GM19328 (cell line): ENCODE results near the gene SNX17.

Experiments used
- ATAC-seq: cut with Tn5 transposase; IDR thresholded peaks from one replicate; pipeline ENCODE4 v1.9.1; 2021; ENCODE audit warnings: mild to moderate bottlenecking, moderate library complexity; ENCODE audit not compliant: unreplicated experiment

SNX17 gene

DNA sequence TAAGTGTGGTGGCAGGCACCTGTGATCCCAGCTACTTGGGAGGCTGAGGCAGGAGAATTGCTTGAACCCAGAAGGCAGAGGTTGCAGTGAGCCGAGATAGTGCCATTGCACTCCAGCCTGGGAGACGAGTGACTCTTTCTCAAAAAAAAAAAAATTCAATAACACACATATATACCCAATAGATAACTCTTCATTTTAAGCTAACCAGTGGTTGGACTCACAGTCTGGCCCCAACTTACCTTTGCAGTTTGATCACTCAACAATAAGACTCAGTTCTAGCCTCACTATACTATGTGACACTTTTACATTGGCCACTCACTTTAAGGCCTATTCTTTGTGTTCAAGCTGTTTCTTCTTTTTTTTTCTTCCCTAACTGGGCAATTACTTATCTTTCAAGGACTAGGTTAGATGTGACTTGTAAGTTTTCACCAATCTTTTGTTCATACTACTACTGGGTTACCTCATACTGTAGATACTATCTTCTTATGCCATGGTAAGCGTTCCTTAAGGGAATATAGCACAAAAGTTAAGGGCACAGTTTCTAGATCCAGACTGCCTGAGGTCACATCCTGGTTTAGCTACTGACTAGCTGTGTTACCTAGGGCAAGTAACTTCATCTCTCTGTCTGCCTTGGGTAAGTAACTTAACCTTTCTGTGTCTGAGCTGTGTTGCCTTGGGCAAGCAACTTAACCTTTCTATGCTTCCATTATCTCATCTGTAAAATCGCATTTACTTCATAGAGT is 7.6 kb upstream of the SNX17 start:
- no peak for ATAC-seq

DNA sequence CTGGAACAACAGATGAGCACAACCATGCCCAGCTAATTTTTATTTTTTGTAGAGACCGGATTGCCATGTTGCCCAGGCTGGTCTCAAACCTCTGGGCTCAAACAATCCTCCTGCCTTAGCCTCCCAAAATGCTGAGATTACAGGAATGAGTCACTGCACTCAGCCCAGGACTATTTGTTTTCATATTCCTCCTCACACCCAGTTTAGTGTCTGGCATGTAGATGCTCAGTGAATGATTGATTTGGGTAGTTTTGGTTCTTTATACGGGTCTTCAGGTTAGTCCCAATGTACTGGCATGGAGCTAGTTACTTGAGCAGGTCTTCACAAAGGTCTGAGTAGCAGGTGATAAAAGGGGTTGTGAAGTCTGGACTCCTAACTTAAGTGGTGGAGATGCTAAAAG is 6.5 kb upstream of the SNX17 start:
- ATAC-seq = no peak

DNA sequence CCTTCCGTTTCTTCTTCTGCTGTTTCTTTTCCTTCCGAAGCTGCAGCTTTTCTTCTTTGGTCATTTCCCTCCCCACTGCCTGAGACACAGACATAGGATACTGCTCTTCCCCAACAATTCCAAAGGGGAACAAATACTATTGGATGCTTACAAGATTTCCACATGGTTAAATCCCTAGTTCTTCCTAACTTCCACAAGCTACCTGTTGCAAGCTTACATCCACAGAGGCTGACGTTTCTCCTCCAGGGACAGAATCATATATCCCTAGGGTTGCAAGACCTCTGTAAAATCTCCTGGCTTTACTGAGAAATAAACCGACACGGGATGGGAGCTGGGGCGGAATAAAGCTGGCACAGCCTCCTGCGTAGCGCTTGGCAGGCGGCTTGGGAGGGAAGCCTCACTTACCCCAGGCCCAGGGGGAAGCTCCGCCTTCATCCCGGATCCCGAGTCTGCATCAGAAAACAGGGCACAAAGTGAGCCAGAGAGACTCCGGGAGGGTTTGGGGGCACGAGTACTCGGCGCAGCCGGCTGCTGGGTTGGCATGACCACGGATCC is 868 bp upstream of the SNX17 start:
- no peak for ATAC-seq

DNA sequence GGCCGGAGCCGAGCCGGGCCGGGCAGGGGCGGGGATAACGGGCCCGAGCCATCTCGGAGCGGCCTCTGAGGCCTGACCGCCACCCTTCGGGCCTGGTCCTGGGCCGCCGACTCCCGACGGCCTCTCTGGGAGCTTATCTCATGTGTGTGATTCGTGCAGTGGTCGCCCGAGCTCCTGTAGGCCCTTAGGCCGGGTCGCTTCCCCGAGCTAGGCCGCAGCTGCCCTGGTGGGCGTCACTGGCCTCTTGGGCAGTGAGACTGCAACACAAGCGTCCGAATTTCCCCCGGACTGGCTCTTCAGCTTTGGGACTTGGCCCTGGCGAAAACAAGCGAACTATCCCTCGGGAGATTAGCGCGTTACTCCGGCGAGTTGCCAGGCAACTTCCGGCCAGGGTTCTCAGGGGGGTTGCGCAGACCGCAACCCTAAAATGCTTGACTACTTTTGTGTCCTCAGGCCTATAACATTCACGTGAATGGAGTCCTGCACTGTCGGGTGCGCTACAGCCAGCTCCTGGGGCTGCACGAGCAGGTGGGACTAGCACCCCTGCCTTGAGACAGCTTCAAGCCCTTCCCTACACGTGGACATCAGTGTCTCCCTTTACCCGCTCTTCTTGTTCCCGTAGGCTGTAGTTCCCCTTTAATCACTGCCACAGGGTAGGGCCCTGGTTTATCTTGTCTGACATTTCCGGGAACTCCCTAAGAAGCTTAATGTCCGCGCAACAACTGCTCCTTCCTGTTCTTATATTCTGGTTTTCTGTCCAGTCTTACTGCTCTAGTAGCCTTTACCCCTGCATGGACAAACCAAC is 602 bp downstream of the SNX17 start:
- ATAC-seq = peak; percentile 8

DNA sequence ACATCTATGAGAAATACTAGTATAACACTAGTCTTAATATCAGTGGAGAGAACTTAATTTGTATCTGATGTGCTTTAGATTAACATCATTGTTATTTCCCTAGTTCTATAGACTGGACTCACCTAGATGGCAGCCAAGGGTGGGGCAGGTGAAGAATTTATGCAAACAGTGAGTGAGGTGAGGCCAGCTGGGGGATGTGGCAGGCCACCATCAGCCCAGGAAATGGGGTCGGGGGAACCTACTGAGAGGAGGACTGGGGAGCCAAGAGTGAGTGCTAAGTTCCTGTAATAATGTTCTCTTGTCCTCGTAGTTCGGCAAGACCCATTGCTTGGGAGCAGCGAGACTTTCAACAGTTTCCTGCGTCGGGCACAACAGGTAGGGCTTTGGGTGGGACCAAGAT is 2.5 kb downstream of the SNX17 start:
- ATAC-seq = no peak

DNA sequence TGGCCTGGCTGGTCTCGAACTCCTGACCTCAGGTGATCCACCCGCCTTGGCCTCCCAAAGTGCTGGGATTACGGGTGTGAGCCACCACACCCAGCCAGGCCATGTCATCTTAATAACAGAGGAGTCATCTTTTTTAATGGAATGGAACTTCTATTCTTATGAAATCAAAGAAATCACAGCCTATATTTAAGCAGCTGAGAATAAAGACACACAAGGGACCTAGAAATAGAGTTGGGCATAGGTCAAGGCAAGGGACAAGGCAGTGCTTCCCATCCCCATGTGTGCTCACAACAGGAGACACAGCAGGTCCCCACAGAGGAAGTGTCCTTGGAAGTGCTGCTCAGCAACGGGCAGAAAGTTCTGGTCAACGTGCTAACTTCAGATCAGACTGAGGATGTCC is 3.2 kb downstream of the SNX17 start:
- ATAC-seq = no peak

DNA sequence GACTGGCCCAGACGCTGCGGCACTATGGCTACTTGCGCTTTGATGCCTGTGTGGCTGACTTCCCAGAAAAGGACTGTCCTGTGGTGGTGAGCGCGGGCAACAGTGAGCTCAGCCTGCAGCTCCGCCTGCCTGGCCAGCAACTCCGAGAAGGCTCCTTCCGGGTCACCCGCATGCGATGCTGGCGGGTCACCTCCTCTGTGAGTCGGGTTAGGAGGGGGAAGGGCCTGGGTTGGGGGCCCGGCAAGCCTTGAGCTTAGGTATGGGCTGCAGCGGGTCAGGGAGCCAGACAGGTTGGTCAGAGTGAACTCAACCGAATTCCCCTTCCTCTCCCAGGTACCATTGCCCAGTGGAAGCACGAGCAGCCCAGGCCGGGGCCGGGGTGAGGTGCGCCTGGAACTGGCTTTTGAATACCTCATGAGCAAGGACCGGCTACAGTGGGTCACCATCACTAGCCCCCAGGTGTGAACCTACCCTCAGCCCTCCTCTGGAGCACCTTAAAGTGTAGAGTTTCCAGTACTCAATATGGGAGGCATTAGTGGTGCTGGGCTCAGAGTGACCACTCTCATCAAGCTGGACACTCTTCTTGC is 5.2 kb downstream of the SNX17 start:
- ATAC-seq = no peak

DNA sequence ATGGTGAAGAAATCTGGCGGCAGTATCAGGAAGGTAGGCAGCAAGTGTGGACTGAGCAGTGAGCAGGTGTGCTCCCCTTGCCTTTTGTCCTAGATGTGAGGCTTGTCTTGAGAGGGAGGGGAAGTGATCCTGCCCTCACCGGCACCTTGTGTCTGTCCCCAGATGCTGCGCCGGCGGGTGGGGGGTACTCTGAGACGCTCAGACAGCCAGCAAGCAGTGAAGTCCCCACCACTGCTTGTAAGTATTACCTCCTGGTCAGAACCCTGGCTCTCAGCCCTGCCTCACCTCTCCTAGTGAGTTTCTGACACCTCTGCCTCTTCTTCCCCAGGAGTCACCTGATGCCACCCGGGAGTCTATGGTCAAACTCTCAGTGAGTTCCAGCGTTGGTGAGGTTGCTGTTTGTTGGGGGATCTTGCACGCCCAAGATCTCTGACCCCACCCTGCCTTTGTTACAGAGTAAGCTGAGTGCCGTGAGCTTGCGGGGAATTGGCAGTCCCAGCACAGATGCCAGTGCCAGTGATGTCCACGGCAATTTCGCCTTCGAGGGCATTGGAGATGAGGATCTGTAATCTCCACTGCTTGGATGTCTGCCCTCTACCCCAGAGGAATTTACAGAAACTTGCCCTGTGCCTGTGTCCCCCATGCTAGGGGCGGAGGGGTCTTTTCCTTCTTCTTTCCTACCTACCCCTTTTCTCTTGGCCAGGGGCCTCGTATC is 5.9 kb downstream of the SNX17 start:
- no peak for ATAC-seq

DNA sequence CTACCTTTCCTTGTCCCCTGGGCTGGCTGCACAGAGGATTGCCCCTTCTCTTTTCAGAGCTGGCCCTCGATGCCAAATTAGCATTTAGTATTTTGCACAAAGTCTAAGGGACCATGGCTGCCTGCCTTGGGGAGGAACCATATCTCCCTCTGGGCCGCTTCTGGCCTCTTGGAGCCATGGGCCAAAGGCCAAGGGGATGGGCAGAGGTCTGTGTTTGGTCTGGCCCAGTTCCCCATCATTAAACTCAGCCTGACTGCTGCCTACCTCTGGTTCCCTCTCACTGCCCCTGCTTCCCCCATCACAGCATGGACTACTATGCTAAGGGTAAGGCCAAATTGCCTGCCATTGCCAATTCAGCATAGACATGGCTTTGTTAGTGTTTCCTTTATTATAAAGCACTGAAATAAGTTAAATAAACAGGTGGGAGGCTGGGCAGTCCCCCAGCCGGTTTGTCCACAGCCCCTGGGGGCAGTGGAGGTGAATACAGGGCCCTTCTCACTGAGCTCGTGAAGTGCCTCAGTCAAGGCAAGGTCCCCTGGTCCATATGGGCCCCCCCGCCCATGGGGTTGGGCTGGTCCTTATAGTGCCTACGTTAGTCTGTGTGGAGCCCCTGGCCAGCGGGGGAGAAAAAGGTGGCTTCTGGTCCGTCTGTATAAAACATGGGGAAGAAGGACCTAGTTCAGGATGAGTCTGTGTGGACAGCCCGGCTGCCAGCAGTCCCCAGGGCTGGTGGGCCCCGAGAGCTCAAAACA is 6.6 kb downstream of the SNX17 start:
- ATAC-seq = no peak

DNA sequence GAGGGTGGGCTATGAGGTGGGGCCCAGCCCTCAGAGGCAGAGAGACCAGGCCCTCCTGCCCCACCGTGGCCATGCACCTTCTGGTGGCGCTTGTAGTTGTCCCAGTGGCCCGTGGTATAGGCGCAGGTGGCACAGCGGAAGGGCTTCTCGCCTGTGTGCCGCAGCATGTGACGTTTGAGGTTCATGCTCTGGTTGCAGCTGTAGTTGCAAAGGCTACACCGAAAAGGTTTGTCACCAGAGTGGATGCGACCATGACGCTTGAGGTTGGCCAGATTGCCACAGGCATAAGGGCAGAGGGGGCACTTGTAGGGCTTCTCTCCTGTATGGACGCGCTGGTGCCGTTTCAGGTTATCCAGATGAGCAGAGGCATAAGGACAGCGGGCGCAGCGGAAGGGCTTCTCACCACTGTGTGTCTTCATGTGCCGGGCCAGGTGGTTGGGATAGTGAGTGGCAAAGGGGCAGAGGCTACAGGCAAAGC is 7.2 kb downstream of the SNX17 start:
- no peak for ATAC-seq

DNA sequence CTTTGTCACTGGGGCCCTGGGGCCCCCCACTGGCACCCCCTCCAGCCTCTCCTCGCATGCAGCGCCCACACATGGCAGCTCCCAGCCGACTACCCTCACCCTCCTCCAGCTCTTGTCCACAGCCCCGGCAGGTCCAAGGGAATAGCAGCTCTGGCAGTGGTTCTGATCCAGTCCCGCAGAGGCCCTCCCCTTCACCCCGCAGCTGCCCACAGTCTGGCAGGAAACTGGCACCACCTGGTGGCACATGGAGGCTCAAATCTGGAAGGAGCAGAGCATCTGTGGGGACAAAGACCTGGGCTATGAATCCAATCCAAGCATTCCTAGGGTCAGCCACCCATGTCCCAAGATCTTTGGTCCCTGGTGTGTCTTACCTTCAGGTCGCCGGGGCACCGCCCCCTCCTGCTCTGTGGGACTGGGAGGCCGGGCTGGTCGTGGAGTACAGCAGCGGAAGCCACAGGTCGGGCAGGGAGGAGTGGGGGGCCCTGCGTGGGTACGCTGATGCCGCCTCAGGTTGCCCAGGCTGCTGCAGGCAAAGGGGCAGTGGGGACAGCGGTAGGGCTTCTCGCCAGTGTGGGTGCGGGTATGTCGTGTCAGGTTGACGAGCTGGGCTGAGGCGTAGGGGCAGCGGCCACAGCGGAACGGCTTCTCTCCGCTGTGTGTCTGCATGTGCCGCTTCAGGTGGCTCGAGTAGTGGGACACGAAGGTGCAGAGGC is 7.8 kb downstream of the SNX17 start:
- no peak for ATAC-seq

DNA sequence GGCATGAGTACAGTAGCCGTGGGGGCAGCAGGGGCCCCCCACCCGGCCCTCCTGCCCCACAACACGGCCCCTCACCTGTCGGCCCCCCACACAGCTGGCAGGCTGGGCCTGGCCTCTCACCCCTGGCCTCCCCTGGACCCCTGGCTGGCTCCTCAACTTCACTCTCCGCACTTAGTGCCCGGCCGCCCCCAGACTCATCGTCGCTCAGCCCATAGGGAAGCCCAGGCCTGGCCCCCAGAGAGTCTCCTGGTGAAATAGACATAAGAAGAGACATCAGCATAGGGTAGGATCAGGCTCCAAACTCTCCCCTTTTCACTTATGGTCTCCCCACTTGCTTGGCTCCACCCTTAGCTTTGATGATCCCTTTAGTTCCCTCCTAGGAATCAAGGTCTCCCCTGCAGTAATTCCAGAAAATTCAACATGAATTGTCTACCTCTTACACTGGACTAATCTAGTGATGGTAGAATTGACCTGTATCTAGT is 8.4 kb downstream of the SNX17 start:
- ATAC-seq = no peak

DNA sequence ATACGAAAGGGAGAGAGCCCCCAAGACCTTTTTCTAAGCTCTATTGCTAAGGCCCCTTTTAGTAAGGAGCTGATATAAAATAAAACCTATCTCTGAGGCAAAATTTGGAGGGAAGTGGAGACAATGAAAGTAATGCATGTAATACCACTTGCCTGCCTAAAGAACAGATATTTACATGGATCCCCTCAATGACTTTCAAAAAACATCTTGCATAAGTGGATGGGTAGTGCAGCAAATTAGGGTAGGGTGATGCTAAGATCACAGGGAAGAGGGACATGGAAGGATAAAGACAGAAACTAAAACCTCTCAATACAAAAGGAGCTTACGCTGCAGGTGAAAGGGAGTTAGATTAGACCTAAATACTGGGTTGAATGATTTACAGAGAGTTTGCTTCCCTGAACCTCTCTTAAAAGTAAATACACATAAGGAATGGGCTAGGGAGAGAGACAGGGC is 9.0 kb downstream of the SNX17 start:
- no peak for ATAC-seq

DNA sequence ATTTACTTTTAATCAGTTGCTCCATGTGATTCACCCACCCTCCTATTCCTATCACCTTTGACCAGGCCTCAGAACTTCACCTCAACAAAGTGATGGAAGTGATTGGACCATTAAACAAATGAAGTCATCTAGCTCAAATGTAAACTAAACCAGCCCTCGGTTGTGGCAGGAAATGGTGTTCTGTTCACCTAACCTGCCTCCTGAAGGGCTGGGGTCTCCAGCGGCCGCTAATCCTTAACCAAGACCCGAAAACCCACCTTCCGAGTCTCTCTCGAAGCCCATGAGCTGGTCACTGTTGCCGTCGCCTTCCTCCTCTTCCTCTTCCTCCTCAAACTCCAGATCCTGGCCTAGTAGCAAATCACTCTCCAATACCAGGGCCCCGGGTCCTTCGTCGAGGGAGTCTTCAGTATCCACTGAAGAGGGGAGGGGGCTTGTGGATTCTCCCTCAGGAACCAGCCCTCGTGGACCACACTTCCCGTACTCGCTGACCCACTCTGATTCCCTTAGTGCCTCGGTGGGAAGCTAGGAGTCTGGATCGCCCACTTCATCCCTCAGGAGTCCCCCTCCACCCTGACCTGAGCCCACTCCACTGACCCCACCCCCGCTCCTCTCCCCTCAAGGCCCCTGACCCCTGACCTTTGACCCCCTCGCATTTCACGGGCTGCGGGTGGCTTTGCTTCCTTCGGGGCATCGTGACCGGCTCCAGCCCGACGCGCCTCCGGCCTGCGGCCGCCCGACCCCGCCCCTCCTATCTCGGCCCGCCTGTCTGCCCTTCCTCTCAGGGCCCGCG is 9.6 kb downstream of the SNX17 start:
- peak; percentile 41 for ATAC-seq

DNA sequence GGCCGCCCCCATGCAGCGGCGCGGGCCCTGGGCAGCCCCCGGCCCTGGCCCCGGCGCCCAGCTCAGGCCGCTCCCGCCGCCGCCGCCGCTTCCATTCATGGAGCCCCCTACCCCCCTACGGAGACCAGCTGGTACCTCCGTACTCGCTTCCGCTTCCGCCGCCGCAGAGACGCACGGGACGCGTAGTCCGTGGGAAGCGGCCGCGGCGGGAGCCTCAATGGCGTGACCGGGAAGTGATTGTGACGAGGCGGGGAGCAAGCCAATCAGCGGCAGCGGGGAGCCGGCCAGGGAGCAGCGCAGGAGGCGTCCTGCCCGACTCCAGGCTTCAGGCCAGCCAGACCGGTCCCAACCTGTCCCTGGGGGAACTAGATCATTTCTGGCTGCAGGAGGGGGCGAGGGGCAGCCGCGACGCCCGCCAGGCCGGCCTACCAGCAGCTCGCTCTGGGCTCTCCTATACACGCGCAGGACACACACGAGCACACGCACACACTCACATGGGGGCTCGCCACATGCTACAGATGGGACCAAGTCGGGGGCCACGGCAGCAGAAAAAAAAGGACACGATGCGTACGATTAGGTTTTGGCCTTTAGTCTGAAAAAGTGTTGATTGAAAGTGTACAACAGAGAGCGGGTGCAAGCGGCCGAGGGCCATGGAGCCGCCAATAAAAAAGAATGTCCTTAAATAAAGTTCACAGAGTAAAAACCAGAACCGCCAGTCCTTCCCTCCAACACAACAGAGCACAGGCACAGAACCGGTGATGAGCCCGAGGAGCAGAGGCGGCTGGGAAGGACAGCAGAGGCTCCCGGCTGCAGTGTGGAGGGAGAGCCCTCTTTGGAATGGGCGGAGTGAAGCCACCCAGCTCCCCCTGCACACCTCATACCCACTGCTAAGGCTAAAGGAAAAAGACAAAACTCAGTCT is 10.5 kb downstream of the SNX17 start, which contains the start of gene ZNF513:
ZNF513 (minus strand) TSS at position 109 of the 920 bp plus-strand sequence. CDS start 208 bp downstream, outside the sequence.
- ATAC-seq = peak; percentile 92

DNA sequence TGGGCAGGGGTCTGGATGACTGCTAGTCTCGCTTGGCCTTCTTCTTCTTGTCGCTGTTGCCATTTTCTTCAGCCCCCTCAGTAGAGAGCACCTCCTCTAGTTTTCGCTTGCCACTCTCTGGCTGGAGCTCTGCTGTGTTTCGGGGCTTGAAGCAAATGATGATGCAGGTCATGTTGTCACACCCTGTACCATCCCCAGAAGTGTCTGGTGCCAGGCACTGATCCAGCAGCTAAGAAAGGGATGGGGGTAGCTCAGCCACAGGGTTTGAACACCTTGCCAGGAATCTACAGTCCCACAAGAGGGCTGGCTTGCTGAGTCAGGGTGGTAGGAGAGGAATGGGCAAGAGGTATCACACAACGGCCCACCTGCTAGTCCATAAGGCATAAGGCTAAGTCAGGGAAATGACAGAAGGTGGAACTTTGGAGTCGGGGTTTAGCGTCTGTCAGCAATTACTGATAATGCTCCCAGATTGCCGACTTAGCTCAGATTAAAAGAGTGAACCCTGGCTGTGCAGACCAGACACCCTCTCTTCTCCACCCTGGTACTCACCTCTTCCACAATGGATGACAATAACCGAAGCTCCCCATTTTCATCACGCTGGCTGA is 11.3 kb downstream of the SNX17 start:
- ATAC-seq = no peak
